ENCODE results near the gene ADAMTSL1. TPM values are rescaled to one million over a fixed set of nuclear protein-coding genes. Genes with fewer than 3 reads are reported as not detected.

ADAMTSL1 gene
- total RNA-seq, 1 donor from 2014 or later = 12.6 TPM

GRCh38 chr9:18569941-18570630, 96.1 kb downstream of the ADAMTSL1 start:
- no peak overlapping the region for H3K4me2 ChIP-seq (ENCODE audit: low read length)
- H3K79me2 ChIP-seq (ENCODE audit: insufficient read depth, low read length) = peaks cover 64% of the 10 kb centered on the region
- no peaks in the 10 kb centered on the region for H3K27me3 Mint-ChIP-seq (ENCODE audit: low read depth, unreplicated experiment)
- peaks cover 12% of the 10 kb centered on the region for H3K36me3 ChIP-seq (ENCODE audit: insufficient read depth, low read length)
- peaks cover 5% of the 10 kb centered on the region for H3K4me1 Mint-ChIP-seq (ENCODE audit: low read depth, unreplicated experiment)
- no peak overlapping the region for H3K27ac Mint-ChIP-seq (ENCODE audit: unreplicated experiment)
- no peak for FAIRE-seq
- peaks cover 15% of the 10 kb centered on the region for H3K4me1 ChIP-seq (ENCODE audit: insufficient read depth, low read length)
- no peak for DNase-seq (ENCODE audit: low read depth)
- no peak overlapping the region for H3K4me3 Mint-ChIP-seq (ENCODE audit: unreplicated experiment)
- H4K20me1 ChIP-seq (ENCODE audit: insufficient read depth, low read length) = peaks cover 3% of the 10 kb centered on the region
- H3K9ac ChIP-seq (ENCODE audit: low read length) = no peak overlapping the region
- no peaks in the 10 kb centered on the region for H3K9me3 Mint-ChIP-seq (ENCODE audit: unreplicated experiment)
- no peak for TF ChIP-seq CTCF (IDR thresholded peaks at IDR 0.05; ENCODE audit: insufficient read depth, low read depth, low read length)
- H3K9me3 ChIP-seq (ENCODE audit: insufficient read depth, low read depth, low read length) = no peaks in the 10 kb centered on the region
- no peaks in the 10 kb centered on the region for H3K36me3 Mint-ChIP-seq (ENCODE audit: low read depth, unreplicated experiment)
- H2AFZ ChIP-seq (ENCODE audit: low read depth, low read length) = no peak overlapping the region
- H3K27ac ChIP-seq (ENCODE audit: low read depth, low read length) = no peak overlapping the region
- H3K4me3 ChIP-seq (ENCODE audit: insufficient read depth, low read depth, low read length) = no peak overlapping the region
- H3K27me3 ChIP-seq (ENCODE audit: insufficient read depth, low read length) = no peaks in the 10 kb centered on the region

GRCh38 chr9:18573021-18573556, 99.1 kb downstream of the ADAMTSL1 start:
- no peak overlapping the region for H3K4me3 ChIP-seq (ENCODE audit: insufficient read depth, low read depth, low read length)
- no peak overlapping the region for H3K4me3 Mint-ChIP-seq (ENCODE audit: unreplicated experiment)
- H4K20me1 ChIP-seq (ENCODE audit: insufficient read depth, low read length) = no peaks in the 10 kb centered on the region
- H3K9me3 Mint-ChIP-seq (ENCODE audit: unreplicated experiment) = no peaks in the 10 kb centered on the region
- no peak overlapping the region for H3K27ac ChIP-seq (ENCODE audit: low read depth, low read length)
- H3K27me3 Mint-ChIP-seq (ENCODE audit: low read depth, unreplicated experiment) = no peaks in the 10 kb centered on the region
- peaks cover 12% of the 10 kb centered on the region for H3K36me3 ChIP-seq (ENCODE audit: insufficient read depth, low read length)
- H3K27me3 ChIP-seq (ENCODE audit: insufficient read depth, low read length) = no peaks in the 10 kb centered on the region
- no peak overlapping the region for H2AFZ ChIP-seq (ENCODE audit: low read depth, low read length)
- H3K79me2 ChIP-seq (ENCODE audit: insufficient read depth, low read length) = peaks cover 53% of the 10 kb centered on the region
- H3K27ac Mint-ChIP-seq (ENCODE audit: unreplicated experiment) = no peak overlapping the region
- no peak overlapping the region for H3K9ac ChIP-seq (ENCODE audit: low read length)
- no peaks in the 10 kb centered on the region for H3K9me3 ChIP-seq (ENCODE audit: insufficient read depth, low read depth, low read length)
- H3K4me2 ChIP-seq (ENCODE audit: low read length) = no peak overlapping the region
- peaks cover 3% of the 10 kb centered on the region for H3K4me1 Mint-ChIP-seq (ENCODE audit: low read depth, unreplicated experiment)
- H3K4me1 ChIP-seq (ENCODE audit: insufficient read depth, low read length) = no peaks in the 10 kb centered on the region
- DNase-seq (ENCODE audit: low read depth) (no peak), FAIRE-seq (no peak)
- H3K36me3 Mint-ChIP-seq (ENCODE audit: low read depth, unreplicated experiment) = no peaks in the 10 kb centered on the region
- TF ChIP-seq EZH2 (IDR thresholded peaks at IDR 0.05; ENCODE audit: insufficient read depth, low read length) (no peak), CTCF (IDR thresholded peaks at IDR 0.05; ENCODE audit: insufficient read depth, low read depth, low read length) (no peak)

- no peak overlapping the region for H3K4me3 Mint-ChIP-seq (ENCODE audit: unreplicated experiment)
Measured at GRCh38 chr9:18575686-18576085, 101.7 kb downstream of the ADAMTSL1 start.

More at GRCh38 chr9:18575686-18576085, 101.7 kb downstream of the ADAMTSL1 start:
- Histone ChIP-seq H3K9ac (ENCODE audit: low read length) (no peak overlapping the region), H2AFZ (ENCODE audit: low read depth, low read length) (no peak overlapping the region), H3K4me2 (ENCODE audit: low read length) (no peak overlapping the region), H3K36me3 (ENCODE audit: insufficient read depth, low read length) (peaks cover 16% of the 10 kb centered on the region), H3K27ac (ENCODE audit: low read depth, low read length) (no peak overlapping the region), H3K79me2 (ENCODE audit: insufficient read depth, low read length) (peaks cover 44% of the 10 kb centered on the region), H3K4me3 (ENCODE audit: insufficient read depth, low read depth, low read length) (no peak overlapping the region), H3K27me3 (ENCODE audit: insufficient read depth, low read length) (no peaks in the 10 kb centered on the region), H3K9me3 (ENCODE audit: insufficient read depth, low read depth, low read length) (no peaks in the 10 kb centered on the region), H4K20me1 (ENCODE audit: insufficient read depth, low read length) (no peaks in the 10 kb centered on the region), H3K4me1 (ENCODE audit: insufficient read depth, low read length) (no peaks in the 10 kb centered on the region)
- no peaks in the 10 kb centered on the region for H3K27me3 Mint-ChIP-seq (ENCODE audit: low read depth, unreplicated experiment)
- no peaks in the 10 kb centered on the region for H3K4me1 Mint-ChIP-seq (ENCODE audit: low read depth, unreplicated experiment)
- no peaks in the 10 kb centered on the region for H3K36me3 Mint-ChIP-seq (ENCODE audit: low read depth, unreplicated experiment)
- no peaks in the 10 kb centered on the region for H3K9me3 Mint-ChIP-seq (ENCODE audit: unreplicated experiment)
- TF ChIP-seq EZH2 (IDR thresholded peaks at IDR 0.05; ENCODE audit: insufficient read depth, low read length) (no peak), CTCF (IDR thresholded peaks at IDR 0.05; ENCODE audit: insufficient read depth, low read depth, low read length) (no peak)
- DNase-seq (ENCODE audit: low read depth) = no peak
- FAIRE-seq = no peak
- H3K27ac Mint-ChIP-seq (ENCODE audit: unreplicated experiment) = no peak overlapping the region

Measured in astrocyte (in vitro differentiated cells and primary cell).